ENCODE results near the gene LCE1F.

DNA sequence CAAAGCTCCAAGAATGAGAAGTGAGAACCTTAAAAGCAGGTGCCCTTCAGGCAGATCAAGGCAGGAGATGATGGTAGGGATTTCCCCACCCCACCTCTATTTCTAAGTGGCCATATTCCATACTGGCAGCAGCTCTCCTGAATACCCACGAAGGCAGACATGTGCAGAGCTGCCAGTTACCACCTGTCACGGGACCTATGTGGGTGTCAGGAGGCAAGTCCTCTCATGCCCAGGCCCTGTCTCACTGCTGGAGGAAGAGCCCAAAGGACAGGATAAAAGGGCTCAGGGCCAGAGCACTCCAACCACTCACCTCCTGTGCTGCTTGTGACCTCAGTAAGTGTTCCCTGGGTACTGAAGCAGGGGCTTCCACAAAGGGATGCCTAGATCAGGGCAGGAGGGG lies 36.1 kb downstream of the LCE1F start:
- TF ChIP-seq, protein P1, sequence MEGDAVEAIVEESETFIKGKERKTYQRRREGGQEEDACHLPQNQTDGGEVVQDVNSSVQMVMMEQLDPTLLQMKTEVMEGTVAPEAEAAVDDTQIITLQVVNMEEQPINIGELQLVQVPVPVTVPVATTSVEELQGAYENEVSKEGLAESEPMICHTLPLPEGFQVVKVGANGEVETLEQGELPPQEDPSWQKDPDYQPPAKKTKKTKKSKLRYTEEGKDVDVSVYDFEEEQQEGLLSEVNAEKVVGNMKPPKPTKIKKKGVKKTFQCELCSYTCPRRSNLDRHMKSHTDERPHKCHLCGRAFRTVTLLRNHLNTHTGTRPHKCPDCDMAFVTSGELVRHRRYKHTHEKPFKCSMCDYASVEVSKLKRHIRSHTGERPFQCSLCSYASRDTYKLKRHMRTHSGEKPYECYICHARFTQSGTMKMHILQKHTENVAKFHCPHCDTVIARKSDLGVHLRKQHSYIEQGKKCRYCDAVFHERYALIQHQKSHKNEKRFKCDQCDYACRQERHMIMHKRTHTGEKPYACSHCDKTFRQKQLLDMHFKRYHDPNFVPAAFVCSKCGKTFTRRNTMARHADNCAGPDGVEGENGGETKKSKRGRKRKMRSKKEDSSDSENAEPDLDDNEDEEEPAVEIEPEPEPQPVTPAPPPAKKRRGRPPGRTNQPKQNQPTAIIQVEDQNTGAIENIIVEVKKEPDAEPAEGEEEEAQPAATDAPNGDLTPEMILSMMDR (IDR thresholded peaks at IDR 0.05): no peak
- no peak for TF ChIP-seq POLR2A (IDR thresholded peaks at IDR 0.05)
